CD4-positive, alpha-beta T cell (primary cell): Measurements from ENCODE around the gene SNX12. TPM values are rescaled to one million over a fixed set of nuclear protein-coding genes. Genes with fewer than 3 reads are reported as not detected.
A peak's percentile ranks its signal among the peaks of the same experiment; 100 is the strongest.

Source experiments
- ATAC-seq: fragments of 200-7000 bp; cut with Tn5 transposase; one replicate; pipeline ENCODE4 v1.10.0; 2022; ENCODE audit warnings: mild to moderate bottlenecking; ENCODE audit not compliant: poor library complexity
- CTCF ChIA-PET: fragments of 350-600 bp; sonication (Branson Sonifier 250); formaldehyde crosslinking; loops from one replicate; lab custom pipeline; 2021; ENCODE audit warnings: antibody characterized with exemption, inconsistent platforms; lab: Charles Lee
- POLR2A ChIA-PET: fragments of 350-600 bp; sonication (Branson Sonifier 250); formaldehyde crosslinking; loops from one replicate; lab custom pipeline; 2021; ENCODE audit warnings: antibody characterized with exemption, inconsistent platforms; lab: Charles Lee
- DNase-seq, 14 experiments: peaks; one replicate each; pipeline ENCODE4 v3.0.0-alpha.2; 2013 to 2020; ENCODE audit warnings: mixed read lengths in 2 of 14
- H3K27ac ChIP-seq, 2 donors: one replicate each; pipeline versions ENCODE4 v1.5.1 to v1.7.0; 2013; ENCODE audit warnings: low read length in 2 of 2, low read depth in 1 of 2, mild to moderate bottlenecking in 1 of 2
- H3K27me3 ChIP-seq, 2 experiments: 1 replicate in 1 of 2; 2 replicates in 1 of 2; pipeline versions ENCODE4 v1.6.1 to v1.7.0; 2013; ENCODE audit warnings: low read length in 2 of 2, control low read depth in 1 of 2, mild to moderate bottlenecking in 1 of 2, moderate library complexity in 1 of 2; ENCODE audit not compliant: insufficient read depth in 2 of 2, control insufficient read depth in 1 of 2
- H3K36me3 ChIP-seq: one replicate; pipeline ENCODE4 v1.6.1; 2013; ENCODE audit warnings: low read length, control low read depth; ENCODE audit not compliant: insufficient read depth
- H3K4me1 ChIP-seq: one replicate; pipeline ENCODE4 v1.6.1; 2013; ENCODE audit warnings: low read length, control low read depth; ENCODE audit not compliant: insufficient read depth
- H3K4me3 ChIP-seq: one replicate; pipeline ENCODE4 v1.5.1; 2013; ENCODE audit warnings: mild to moderate bottlenecking, low read length, moderate library complexity
- H3K9me3 ChIP-seq, 2 experiments: 1 replicate in 1 of 2; 2 replicates in 1 of 2; pipeline versions ENCODE4 v1.6.1 to v1.7.0; 2013; ENCODE audit warnings: low read length in 2 of 2, mild to moderate bottlenecking in 2 of 2, control low read depth in 1 of 2, moderate library complexity in 1 of 2; ENCODE audit not compliant: control insufficient read depth in 1 of 2, insufficient read depth in 1 of 2
- H3K27ac Mint-ChIP-seq: one replicate; pipeline ENCODE4 v1.8.0; 2020; ENCODE audit warnings: mixed read lengths
- H3K27me3 Mint-ChIP-seq: one replicate; pipeline ENCODE4 v1.8.0; 2021; ENCODE audit warnings: mixed read lengths
- H3K36me3 Mint-ChIP-seq: one replicate; pipeline ENCODE4 v1.8.0; 2021; ENCODE audit warnings: low read depth, mixed read lengths
- H3K4me1 Mint-ChIP-seq: one replicate; pipeline ENCODE4 v1.8.0; 2021; ENCODE audit warnings: low read depth, mixed read lengths
- H3K4me3 Mint-ChIP-seq: one replicate; pipeline ENCODE4 v1.8.0; 2020; ENCODE audit warnings: mild to moderate bottlenecking, mixed read lengths
- H3K9me3 Mint-ChIP-seq: one replicate; pipeline ENCODE4 v1.8.0; 2020; ENCODE audit warnings: mixed read lengths
- intact Hi-C, 2 experiments: fragments of 100-400 bp; cut with DNase I in 1 of 2; cut with micrococcal nuclease in 1 of 2; formaldehyde crosslinking; loops; one replicate each; pipeline versions ENCODE4 v1.15.1 to v1.9.0; 2023 to 2025; cut with DNase I, micrococcal nuclease
- total RNA-seq, 174 experiments: library from RNA in 2 of 174; stranded (reverse) in 2 of 174; gene quantifications; one replicate each; pipeline ENCODE4 v1.2.3 and lab custom pipeline; 2021 to 2026
- TF ChIP-seq, protein P1 (sequence below): fragments of 200-600 bp; IDR thresholded peaks from one replicate; pipeline ENCODE4 v1.8.0; 2022; ENCODE audit warnings: antibody characterized with exemption, mild to moderate bottlenecking

Gene SNX12
- total RNA-seq, 2 experiments from 2014 or later, result 20.5 to 22.4 TPM

DNA sequence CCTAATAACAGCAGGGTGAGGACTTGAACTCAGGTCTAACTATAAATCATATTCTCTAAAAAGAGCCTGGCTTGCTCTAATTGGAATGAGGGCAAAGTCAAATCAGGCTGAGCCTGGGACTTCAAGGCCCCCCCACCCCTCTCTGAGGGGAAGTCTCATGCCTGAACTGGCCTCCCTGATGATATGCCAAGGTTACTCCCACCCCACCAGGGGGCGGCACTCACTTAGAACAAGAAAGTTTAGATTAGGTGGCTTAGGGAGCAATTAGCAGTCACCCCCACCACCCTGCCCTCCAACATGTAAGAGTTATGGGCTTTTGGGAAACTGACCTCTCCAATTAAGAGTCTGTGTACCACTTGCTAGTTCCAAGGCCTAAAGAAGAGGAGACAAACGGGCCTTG, 30.2 kb upstream of the SNX12 start:
- DNase-seq (peak; percentile 58 to 88 (median 76)), ATAC-seq (peak; percentile 45)
- POLR2A ChIA-PET, result interaction anchor here (1.0 to 2.8 kb wide), 2 partner anchors 13 to 14 kb away, joined by 4 to 34 read pairs; partner anchors contain the start of gene IL2RG
- peak overlapping the region; percentile 72 for H3K27ac Mint-ChIP-seq
- H3K4me3 Mint-ChIP-seq, result peak overlapping the region; percentile 84
- Histone ChIP-seq H3K4me3 (no peak overlapping the region), H3K9me3 (no peaks in the 10 kb centered on the region), H3K27me3 (no peaks in the 10 kb centered on the region), H3K27ac (no peak overlapping the region), H3K4me1 (peaks cover 62% of the 10 kb centered on the region), H3K36me3 (no peaks in the 10 kb centered on the region)
- H3K27me3 Mint-ChIP-seq, result no peaks in the 10 kb centered on the region
- peaks cover 9% of the 10 kb centered on the region for H3K36me3 Mint-ChIP-seq
- intact Hi-C loops, result loop anchor here (1.0 to 10.0 kb wide), 4 partner anchors 11 to 156 kb away; partner anchors contain the start of gene ZMYM3 (in 2 of the 2)
- CTCF ChIA-PET, result no interaction called here
- peaks cover 74% of the 10 kb centered on the region for H3K4me1 Mint-ChIP-seq
- no peaks in the 10 kb centered on the region for H3K9me3 Mint-ChIP-seq
- TF ChIP-seq, protein P1, sequence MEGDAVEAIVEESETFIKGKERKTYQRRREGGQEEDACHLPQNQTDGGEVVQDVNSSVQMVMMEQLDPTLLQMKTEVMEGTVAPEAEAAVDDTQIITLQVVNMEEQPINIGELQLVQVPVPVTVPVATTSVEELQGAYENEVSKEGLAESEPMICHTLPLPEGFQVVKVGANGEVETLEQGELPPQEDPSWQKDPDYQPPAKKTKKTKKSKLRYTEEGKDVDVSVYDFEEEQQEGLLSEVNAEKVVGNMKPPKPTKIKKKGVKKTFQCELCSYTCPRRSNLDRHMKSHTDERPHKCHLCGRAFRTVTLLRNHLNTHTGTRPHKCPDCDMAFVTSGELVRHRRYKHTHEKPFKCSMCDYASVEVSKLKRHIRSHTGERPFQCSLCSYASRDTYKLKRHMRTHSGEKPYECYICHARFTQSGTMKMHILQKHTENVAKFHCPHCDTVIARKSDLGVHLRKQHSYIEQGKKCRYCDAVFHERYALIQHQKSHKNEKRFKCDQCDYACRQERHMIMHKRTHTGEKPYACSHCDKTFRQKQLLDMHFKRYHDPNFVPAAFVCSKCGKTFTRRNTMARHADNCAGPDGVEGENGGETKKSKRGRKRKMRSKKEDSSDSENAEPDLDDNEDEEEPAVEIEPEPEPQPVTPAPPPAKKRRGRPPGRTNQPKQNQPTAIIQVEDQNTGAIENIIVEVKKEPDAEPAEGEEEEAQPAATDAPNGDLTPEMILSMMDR, result peak; percentile 61

DNA sequence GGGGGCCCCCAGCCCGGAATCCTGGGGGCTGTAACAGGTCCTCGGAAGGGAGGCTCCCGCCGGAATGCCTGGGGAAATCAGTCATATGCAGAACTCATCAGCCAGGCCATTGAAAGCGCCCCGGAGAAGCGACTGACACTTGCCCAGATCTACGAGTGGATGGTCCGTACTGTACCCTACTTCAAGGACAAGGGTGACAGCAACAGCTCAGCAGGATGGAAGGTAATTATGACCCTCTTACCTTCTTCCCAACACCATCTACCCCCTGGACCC, 28.6 kb upstream of the SNX12 start:
- Mint-ChIP-seq H3K4me3 (peak overlapping the region; percentile 96), H3K9me3 (no peaks in the 10 kb centered on the region), H3K27me3 (no peaks in the 10 kb centered on the region), H3K36me3 (peaks cover 9% of the 10 kb centered on the region), H3K4me1 (peaks cover 61% of the 10 kb centered on the region), H3K27ac (peak overlapping the region; percentile 98)
- DNase-seq (peak in 1 of 14 experiments; percentile 14), ATAC-seq (no peak)
- H3K4me1 ChIP-seq, result peaks cover 49% of the 10 kb centered on the region
- intact Hi-C loops, result loop anchor here (2.0 to 10.0 kb wide), 2 partner anchors 28 to 158 kb away; partner anchors contain the start of genes SNX12 (in 2 of the 2) and ZMYM3 (in 2 of the 2)
- no peaks in the 10 kb centered on the region for H3K9me3 ChIP-seq
- peak overlapping the region; percentile 83 for H3K4me3 ChIP-seq
- CTCF ChIA-PET, result interaction anchor here (1.1 kb wide), 1 partner anchor 33 kb away, joined by 4 read pairs; no protein-coding TSS in a partner anchor
- no peaks in the 10 kb centered on the region for H3K36me3 ChIP-seq
- TF ChIP-seq, protein P1, result no peak
- H3K27ac ChIP-seq, result peak overlapping the region; percentile 41 to 62
- H3K27me3 ChIP-seq, result no peaks in the 10 kb centered on the region
- POLR2A ChIA-PET, result interaction anchor here (0.6 to 2.8 kb wide), 9 partner anchors 8 to 269 kb away, joined by 3 to 34 read pairs (median 5); partner anchors contain the start of genes IL2RG, MED12, NONO and TAF1

DNA sequence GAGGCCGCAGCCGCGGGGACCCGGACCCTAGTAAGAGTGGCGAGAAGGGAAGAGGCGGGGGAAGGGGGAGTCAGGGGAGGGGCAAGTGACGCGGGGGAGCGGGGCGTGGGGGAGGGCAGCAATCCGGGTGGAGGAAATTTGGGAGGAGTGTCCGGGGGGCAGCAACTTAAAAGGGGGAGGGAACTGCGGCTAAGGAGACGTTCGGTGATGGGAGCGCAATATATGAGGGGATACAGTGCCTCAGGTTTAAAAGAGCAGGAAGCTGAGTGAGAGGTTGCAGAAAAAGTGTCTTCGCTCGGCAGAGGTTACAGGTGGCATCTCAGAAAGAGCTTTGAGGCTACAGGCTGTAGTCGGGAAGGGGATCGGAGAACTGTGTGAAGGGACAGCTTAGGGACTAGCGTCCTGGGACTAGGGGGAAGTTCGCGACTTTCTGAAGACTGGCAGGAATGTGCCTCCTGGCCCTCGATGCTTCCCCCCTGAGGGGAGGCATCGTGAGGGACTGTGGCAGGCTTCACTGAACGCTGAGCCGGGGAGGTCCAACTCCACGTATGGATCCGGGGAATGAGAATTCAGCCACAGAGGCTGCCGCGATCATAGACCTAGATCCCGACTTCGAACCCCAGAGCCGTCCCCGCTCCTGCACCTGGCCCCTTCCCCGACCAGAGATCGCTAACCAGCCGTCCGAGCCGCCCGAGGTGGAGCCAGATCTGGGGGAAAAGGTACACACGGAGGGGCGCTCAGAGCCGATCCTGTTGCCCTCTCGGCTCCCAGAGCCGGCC, 28.0 kb upstream of the SNX12 start:
- Mint-ChIP-seq H3K27ac (peak overlapping the region; percentile 98), H3K9me3 (no peaks in the 10 kb centered on the region), H3K27me3 (no peaks in the 10 kb centered on the region), H3K4me3 (peak overlapping the region; percentile 96), H3K4me1 (peaks cover 56% of the 10 kb centered on the region), H3K36me3 (peaks cover 9% of the 10 kb centered on the region)
- intact Hi-C loops, result loop anchor here (2.0 to 10.0 kb wide), 2 partner anchors 27 to 159 kb away; partner anchors contain the start of genes SNX12 (in 2 of the 2) and ZMYM3 (in 2 of the 2)
- Histone ChIP-seq H3K4me1 (peaks cover 43% of the 10 kb centered on the region), H3K27ac (peak overlapping the region; percentile 41 to 62), H3K9me3 (no peaks in the 10 kb centered on the region), H3K36me3 (no peaks in the 10 kb centered on the region), H3K27me3 (no peaks in the 10 kb centered on the region), H3K4me3 (peak overlapping the region; percentile 83)
- TF ChIP-seq, protein P1, result no peak
- DNase-seq (peak in 6 of 14 experiments; percentile 33 to 81 (median 60)), ATAC-seq (peak; percentile 62)
- ChIA-PET CTCF (interaction anchor here (1.1 kb wide), 1 partner anchor 33 kb away, joined by 4 read pairs; no protein-coding TSS in a partner anchor), POLR2A (interaction anchor here (0.6 to 2.8 kb wide), 10 partner anchors 9 to 270 kb away, joined by 3 to 34 read pairs (median 5); partner anchors contain the start of genes IL2RG, MED12, NONO and SNX12)
